ENCODE measurements around the gene NEK7. TPM values are rescaled to one million over a fixed set of nuclear protein-coding genes. Genes with fewer than 3 reads are reported as not detected.
A peak's percentile ranks its signal among the peaks of the same experiment; 100 is the strongest.

NEK7 gene
- total and polyA plus RNA-seq, 2 of the 4 experiments (the other 2 are of a cell fraction): 89.0 to 467 TPM

DNA sequence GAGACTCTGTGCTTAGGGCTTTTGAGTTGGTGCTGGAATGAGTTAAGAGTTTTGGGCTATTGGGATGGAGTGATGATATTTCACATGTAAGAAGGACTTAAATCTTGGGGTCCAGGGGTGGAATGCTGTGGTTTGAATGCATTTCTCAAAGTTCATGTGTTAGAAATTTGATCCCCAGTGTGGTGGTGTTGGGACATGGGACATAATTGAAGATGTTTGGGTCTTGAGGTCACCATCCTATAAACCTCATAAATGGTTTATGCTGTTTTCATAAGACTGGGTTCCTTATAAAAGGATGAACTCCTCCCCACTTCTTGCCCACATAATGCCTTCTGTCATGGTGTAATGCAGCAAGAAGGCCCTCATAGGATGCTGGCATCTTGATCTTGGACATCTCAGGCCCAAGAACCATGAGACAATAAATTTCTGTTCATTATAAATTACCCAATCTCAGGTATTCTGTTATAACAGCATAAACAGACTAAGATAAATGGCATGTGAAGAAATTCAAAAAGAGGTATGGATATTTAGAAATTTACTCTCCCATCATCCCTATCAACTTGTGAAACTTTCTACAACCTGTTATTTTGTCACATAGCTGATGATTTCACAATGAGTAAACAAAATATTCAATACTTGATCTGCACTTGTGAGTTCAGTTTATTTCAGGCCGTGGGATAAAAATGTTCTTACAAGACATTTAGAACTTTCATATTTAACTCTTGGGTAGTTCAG lies 48.0 kb upstream of the NEK7 start:
- Histone ChIP-seq H3K18ac (ENCODE audit: low read depth, low read length) (no peak overlapping the region), H3K4me2 (ENCODE audit: low read depth, low read length) (no peak overlapping the region), H3K4me3 (ENCODE audit: insufficient read depth, low read depth, low read length) (no peak overlapping the region), H3K9me1 (ENCODE audit: insufficient read depth, low read length) (no peaks in the 10 kb centered on the region), H2BK15ac (ENCODE audit: low read depth, low read length) (no peak overlapping the region), H2BK120ac (ENCODE audit: low read depth, low read length) (no peak overlapping the region), H3K14ac (replicated peaks; ENCODE audit: low read depth, low read length) (0 out of 2 replicates have a peak overlapping the region, but pooled peaks have one; percentile 11), H2BK20ac (ENCODE audit: low read depth, low read length) (no peak overlapping the region), H4K91ac (ENCODE audit: insufficient read depth, low read depth, low read length) (no peak overlapping the region), H3K36me3 (ENCODE audit: control insufficient read depth, insufficient read depth, low read length) (no peaks in the 10 kb centered on the region), H3K4ac (ENCODE audit: low read depth, low read length) (no peak overlapping the region), H4K20me1 (ENCODE audit: insufficient read depth, low read length) (no peaks in the 10 kb centered on the region), H3K4me1 (ENCODE audit: control insufficient read depth, insufficient read depth, low read length) (peaks cover 1% of the 10 kb centered on the region; the same call in 1 of the 2 replicates), H2AK5ac (ENCODE audit: low read depth, low read length) (0 out of 2 replicates have a peak overlapping the region, but pooled peaks have one; percentile 9), H3K27me3 (ENCODE audit: control insufficient read depth, insufficient read depth, low read length) (no peaks in the 10 kb centered on the region), H3K9ac (ENCODE audit: low read depth, low read length) (no peak overlapping the region), H3K27ac (ENCODE audit: insufficient read depth, low read length) (no peak overlapping the region), H4K8ac (ENCODE audit: low read depth in 2 of 2, low read length in 2 of 2) (no peak overlapping the region), H4K5ac (ENCODE audit: low read depth, low read length) (no peak overlapping the region), H3K56ac (ENCODE audit: extremely low read depth, insufficient read depth, low read length) (no peak overlapping the region), H3K79me1 (ENCODE audit: low read depth in 1 of 2, low read length in 2 of 2) (no peaks in the 10 kb centered on the region), H3K9me3 (ENCODE audit: control insufficient read depth, insufficient read depth, low read length) (no peaks in the 10 kb centered on the region), H2AFZ (replicated peaks; ENCODE audit: low read length, poor library complexity) (no peak overlapping the region), H2AK9ac (replicated peaks; ENCODE audit: low read depth, low read length, poor library complexity) (no peak overlapping the region), H3K23ac (ENCODE audit: low read depth, low read length) (no peak overlapping the region), H2BK5ac (ENCODE audit: low read depth, low read length, poor library complexity, severe bottlenecking) (no peak overlapping the region)
- no CpG with 5 or more reads among the region's 1 CpG for WGBS, 2 experiments (ENCODE audit: extremely low coverage in 2 of 2, insufficient read length in 1 of 2)
- dilution Hi-C loops (cut with HindIII; ENCODE audit: low sequenced_read_pairs, unreplicated experiment) (no loop called here), intact Hi-C loops (cut with micrococcal nuclease) (no loop called here), in situ Hi-C loops (cut with MboI; ENCODE audit: low sequenced_read_pairs) (loop anchor here (10.0 kb wide), 2 partner anchors 356 to 576 kb away; no protein-coding TSS in a partner anchor)
- CTCF ChIA-PET: no interaction called here
- no peak for DNase-seq
- TF ChIP-seq CEBPB (IDR thresholded peaks at IDR 0.05; ENCODE audit: low read depth, low read length): peak; percentile 32; the same call in 1 of the 2 replicates
- TF ChIP-seq SMC3 (IDR thresholded peaks at IDR 0.05; ENCODE audit: low read depth, low read length): no peak
- no peak for TF ChIP-seq BHLHE40 (IDR thresholded peaks at IDR 0.05; ENCODE audit: low read depth, low read length)
- TF ChIP-seq POLR2A (IDR thresholded peaks at IDR 0.05; ENCODE audit: low read depth, low read length): no peak
- TF ChIP-seq RFX5 (IDR thresholded peaks at IDR 0.05; ENCODE audit: low read depth, low read length): no peak
- TF ChIP-seq CHD1 (IDR thresholded peaks at IDR 0.05; ENCODE audit: low read depth, low read length): no peak
- BruUV-seq (replicated peaks): no TSS peak
- POLR2A ChIA-PET (ENCODE audit: unreplicated experiment): no interaction called here
- ATAC-seq (ENCODE audit: low read depth): no peak
